Adrenal gland (tissue), 5 donors: ENCODE results near the gene MALRD1.

ENCODE experiments used
- POLR2A ChIP-seq, 2 donors: fragments of 450-650 bp; IDR thresholded peaks; one replicate each; pipeline ENCODE4 v1.6.1; 2017; ENCODE audit warnings: antibody characterized with exemption in 2 of 2, mild to moderate bottlenecking in 2 of 2, moderate library complexity in 1 of 2
- TF ChIP-seq, protein P1 (sequence below), 6 experiments: fragments of 450-650 bp in 4 of 6; fragments of 200-600 bp in 2 of 6; sonication (generic) in 1 of 6; IDR thresholded peaks; 1 replicate in 5 of 6; 2 replicates in 1 of 6; pipeline versions ENCODE4 v1.5.1 to v1.8.0; 2016 to 2021; ENCODE audit warnings: antibody characterized with exemption in 6 of 6, mild to moderate bottlenecking in 2 of 6, moderate library complexity in 1 of 6
- donor health status: DM: no; HTN: no; CAD: no.

DNA sequence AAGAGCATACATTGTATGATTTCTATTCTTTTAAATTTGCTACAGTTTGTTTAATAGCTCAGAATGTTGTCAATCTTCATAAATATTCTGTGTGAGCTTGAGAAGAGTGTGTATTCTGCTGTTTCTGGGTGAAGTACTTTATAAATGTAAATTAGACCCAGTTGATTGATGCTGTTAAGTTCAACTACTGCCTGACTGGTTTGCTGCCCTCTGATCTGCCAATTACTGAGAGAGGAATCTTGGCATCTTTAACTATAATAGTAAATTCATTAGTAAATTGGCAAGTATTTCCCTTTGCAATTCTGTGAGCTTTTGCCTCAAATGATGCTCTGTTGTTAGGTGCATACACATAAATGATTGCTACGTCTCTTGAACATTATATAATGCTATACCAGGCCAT lies 512.6 kb downstream of the MALRD1 start:
- TF ChIP-seq, protein P1, sequence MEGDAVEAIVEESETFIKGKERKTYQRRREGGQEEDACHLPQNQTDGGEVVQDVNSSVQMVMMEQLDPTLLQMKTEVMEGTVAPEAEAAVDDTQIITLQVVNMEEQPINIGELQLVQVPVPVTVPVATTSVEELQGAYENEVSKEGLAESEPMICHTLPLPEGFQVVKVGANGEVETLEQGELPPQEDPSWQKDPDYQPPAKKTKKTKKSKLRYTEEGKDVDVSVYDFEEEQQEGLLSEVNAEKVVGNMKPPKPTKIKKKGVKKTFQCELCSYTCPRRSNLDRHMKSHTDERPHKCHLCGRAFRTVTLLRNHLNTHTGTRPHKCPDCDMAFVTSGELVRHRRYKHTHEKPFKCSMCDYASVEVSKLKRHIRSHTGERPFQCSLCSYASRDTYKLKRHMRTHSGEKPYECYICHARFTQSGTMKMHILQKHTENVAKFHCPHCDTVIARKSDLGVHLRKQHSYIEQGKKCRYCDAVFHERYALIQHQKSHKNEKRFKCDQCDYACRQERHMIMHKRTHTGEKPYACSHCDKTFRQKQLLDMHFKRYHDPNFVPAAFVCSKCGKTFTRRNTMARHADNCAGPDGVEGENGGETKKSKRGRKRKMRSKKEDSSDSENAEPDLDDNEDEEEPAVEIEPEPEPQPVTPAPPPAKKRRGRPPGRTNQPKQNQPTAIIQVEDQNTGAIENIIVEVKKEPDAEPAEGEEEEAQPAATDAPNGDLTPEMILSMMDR (IDR thresholded peaks at IDR 0.05) = no peak
- no peak for TF ChIP-seq POLR2A (IDR thresholded peaks at IDR 0.05)
